TTC549 (cell line): ENCODE measurements around the gene COA3.

Experiments used
- FAIRE-seq: peaks from 2 replicates; lab custom pipeline; 2012; peaks lifted over from hg19 to GRCh38; lab: Jason Lieb, UNC

COA3 gene

GRCh38 chr17:42817866-42818265, 19.4 kb upstream of the COA3 start:
- FAIRE-seq = no peak

- no peak for FAIRE-seq
Observed at GRCh38 chr17:42814633-42815399, 16.3 kb upstream of the COA3 start.

- FAIRE-seq = no peak
Observed at GRCh38 chr17:42809250-42809649, 10.7 kb upstream of the COA3 start.

GRCh38 chr17:42806249-42806648, 7.7 kb upstream of the COA3 start:
- no peak for FAIRE-seq

- no peak for FAIRE-seq
Observed at GRCh38 chr17:42804918-42805367, 6.4 kb upstream of the COA3 start.

GRCh38 chr17:42803074-42803883, 4.8 kb upstream of the COA3 start:
- FAIRE-seq = no peak

- no peak for FAIRE-seq
Observed at GRCh38 chr17:42798011-42798382, 507 bp downstream of the COA3 start.

GRCh38 chr17:42797067-42798007, 1.2 kb downstream of the COA3 start:
- FAIRE-seq = no peak

GRCh38 chr17:42796066-42796758, 2.3 kb downstream of the COA3 start:
- FAIRE-seq = no peak

GRCh38 chr17:42795465-42795864, 3.0 kb downstream of the COA3 start:
- FAIRE-seq = no peak

- FAIRE-seq = no peak
Observed at GRCh38 chr17:42795061-42795460, 3.4 kb downstream of the COA3 start.

GRCh38 chr17:42792545-42792944, 6.0 kb downstream of the COA3 start:
- FAIRE-seq = no peak

- no peak for FAIRE-seq
Observed at GRCh38 chr17:42791948-42792347, 6.6 kb downstream of the COA3 start.

GRCh38 chr17:42787266-42787665, 11.2 kb downstream of the COA3 start:
- no peak for FAIRE-seq

- no peak for FAIRE-seq
Observed at GRCh38 chr17:42784811-42785592, 13.5 kb downstream of the COA3 start.

GRCh38 chr17:42784409-42784808, 14.1 kb downstream of the COA3 start:
- no peak for FAIRE-seq

GRCh38 chr17:42783791-42784138, 14.7 kb downstream of the COA3 start:
- FAIRE-seq = no peak

GRCh38 chr17:42783062-42783790, 15.3 kb downstream of the COA3 start:
- FAIRE-seq = no peak

- no peak for FAIRE-seq
Observed at GRCh38 chr17:42782166-42783061, 16.1 kb downstream of the COA3 start.
